Esophagus squamous epithelium (tissue), 4 donors: Measurements from ENCODE around the gene BARX2.

Source experiments
- CTCF ChIP-seq, 6 experiments: fragments of 450-650 bp in 4 of 6; fragments of 200-600 bp in 2 of 6; sonication (generic) in 2 of 6; IDR thresholded peaks; one replicate each; pipeline ENCODE4 v1.5.1; 2016 to 2019; ENCODE audit warnings: antibody characterized with exemption in 6 of 6, mild to moderate bottlenecking in 4 of 6, moderate library complexity in 4 of 6
- POLR2A ChIP-seq, 4 donors: fragments of 450-650 bp; IDR thresholded peaks; one replicate each; pipeline ENCODE4 v1.6.1; 2017; ENCODE audit warnings: antibody characterized with exemption in 4 of 4, mild to moderate bottlenecking in 4 of 4, moderate library complexity in 3 of 4

- TF ChIP-seq CTCF (IDR thresholded peaks at IDR 0.05), result no peak
- no peak for TF ChIP-seq POLR2A (IDR thresholded peaks at IDR 0.05)
Measured at GRCh38 chr11:129414144-129414872, 38.7 kb downstream of the BARX2 start.
